ENCODE data around the gene TBC1D24.
"Not testable (repeated sequence)": the region's sequence is repeated elsewhere in the genome, so short reads cannot be mapped to it uniquely, and the experiment has no call there.

The TBC1D24 gene

DNA sequence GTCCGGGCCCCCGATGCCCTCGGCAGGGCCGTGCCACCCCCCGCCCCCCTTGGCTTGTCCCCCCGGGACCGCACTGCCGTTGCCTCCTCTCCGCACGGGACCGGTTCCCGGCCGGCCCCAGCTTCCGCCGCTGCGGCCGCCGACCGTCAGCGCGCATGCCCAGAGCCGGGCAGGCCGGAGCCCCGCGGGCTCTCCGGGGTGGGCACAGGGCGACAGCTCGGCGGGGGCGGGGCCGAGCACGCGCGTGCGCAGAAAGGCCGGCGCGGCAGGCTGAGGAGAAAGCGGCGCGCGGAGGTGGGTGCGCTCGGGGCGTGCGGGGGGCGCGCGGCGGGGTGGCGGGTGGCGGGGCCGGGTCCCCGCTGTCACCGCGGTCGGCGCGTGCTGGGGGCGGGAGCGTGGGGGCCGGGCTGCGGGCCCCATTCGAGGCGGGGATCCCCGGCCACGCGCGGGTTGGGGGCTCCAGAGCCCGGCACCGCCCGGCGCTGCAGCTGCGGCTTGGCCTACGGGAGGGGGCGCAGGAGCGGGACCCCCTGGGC, at the start of gene TBC1D24:
TSS of gene TBC1D24 (plus strand) at position 251 of the 536 bp plus-strand sequence. CDS start 21,022 bp downstream, outside the sequence.
- peak; percentile 84 to 88 for DNase-seq

DNA sequence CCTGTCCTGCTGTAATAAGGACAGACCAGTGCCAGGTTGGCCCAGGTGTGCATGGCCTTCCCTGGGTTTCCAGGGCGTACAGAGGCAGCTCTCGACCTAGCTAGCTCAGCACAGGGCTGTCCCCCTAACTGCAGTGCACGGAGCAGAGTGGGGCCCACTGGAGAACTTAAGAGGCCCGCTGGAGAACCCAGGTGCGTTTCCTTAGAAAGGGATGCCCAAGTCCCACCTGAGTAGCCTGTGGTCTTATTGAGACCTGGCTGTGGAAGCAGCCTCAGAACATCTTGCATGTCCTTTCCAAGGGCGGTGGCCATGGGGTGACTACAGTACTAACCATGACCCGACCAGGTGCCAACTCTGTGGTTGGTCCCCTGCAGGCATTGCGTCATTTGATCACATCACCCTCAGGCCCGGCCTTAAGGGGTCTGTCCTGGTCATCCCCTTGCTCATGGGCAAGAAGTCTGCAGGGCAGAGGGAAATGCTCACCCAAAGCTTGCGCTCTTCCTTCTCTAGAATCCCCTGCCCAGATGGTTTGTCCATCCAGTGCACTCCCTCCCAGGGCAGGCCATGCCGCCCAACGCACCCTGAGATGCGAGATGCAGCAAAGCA, 49.0 kb upstream of the TBC1D24 start:
- DNase-seq: no peak

DNA sequence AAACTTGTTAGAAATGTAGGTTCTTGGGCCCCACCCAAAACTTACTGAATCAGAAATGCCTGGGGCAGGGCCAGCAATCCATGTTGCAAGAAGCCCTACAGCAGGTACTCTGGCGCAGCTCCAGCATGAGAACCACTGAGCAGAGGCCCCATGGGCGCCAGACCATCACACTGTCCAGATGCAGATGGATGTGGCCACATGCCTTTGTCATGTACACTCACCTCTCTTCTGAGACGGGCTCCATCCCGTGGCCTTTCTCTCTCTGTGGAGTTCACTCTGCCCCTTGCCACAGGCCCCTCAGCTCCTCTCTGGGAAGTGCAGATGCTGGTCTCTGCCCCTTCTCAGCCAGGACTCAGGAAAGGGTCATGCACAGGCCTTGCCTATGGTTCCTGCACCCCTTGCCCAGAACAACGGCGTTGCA, 48.0 kb upstream of the TBC1D24 start:
- no peak for DNase-seq

DNA sequence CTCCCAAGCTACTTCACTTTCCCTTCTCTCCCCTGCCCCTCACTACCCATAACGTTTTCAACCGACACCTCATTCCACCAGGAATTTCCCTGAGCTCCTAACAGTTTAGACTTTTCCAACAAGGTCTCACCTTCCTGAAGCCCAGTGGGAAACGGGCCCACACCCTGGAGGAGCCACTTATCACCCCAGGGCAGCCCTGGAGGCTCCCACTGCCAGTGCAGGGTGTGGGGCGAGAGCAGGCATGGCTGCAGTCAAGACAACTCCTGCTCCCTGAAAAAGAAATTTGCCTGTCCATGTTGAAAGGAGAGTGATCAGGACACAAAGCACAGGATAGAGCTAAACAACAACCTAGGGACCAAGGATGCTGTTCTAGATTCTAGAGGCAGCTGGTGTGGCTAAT, 47.4 kb upstream of the TBC1D24 start:
- DNase-seq: no peak

DNA sequence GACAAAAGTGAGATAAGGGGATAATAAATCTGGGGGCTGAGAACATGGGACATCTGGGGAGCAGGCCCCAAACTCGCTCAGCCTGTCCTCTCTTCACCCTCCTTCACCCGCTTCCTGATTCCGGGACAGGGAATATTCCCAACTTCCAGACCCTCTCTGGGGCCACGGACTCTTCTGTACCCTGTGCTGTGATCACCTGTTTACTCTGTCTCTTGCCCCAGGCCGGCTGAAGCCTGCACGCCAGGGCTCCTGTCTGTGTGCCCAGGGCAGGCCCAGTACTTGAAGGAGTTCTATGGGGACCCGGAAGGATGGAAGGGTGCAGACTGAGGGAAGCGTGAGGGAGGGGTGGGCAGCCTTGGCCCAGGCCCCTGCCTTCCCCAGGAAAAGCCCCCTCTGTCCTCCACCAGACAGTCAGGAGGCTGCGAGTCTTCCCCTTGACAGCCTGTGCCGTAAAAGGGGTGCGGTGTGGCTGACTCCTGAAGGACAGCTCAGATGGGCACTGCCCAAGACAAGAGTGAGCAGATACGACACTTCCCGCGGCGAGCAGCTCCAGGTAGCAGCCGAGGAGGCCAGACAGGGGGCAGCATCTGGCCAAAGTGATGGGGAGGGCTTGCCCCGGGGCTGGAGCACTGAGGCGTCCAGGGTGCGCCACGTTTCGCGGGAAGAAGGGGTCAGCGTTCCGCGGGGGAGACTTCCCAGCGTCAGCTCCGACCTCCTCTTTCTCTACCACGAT, 46.7 kb upstream of the TBC1D24 start:
- DNase-seq: peak in 1 of 2 donors; percentile 25

DNA sequence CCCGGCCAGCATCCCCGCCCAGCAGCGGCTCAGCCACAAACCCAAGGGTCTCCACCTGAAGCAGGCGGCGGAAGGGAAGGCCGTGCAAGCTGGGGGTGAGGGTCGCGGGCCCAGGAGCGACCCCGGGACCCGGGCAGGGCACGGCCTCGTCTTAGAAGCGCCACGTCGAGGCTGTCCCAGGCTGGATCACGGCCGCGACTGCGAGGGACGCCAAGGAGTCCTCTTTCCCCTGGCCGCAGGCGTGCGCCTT, 46.2 kb upstream of the TBC1D24 start:
- DNase-seq: no peak

DNA sequence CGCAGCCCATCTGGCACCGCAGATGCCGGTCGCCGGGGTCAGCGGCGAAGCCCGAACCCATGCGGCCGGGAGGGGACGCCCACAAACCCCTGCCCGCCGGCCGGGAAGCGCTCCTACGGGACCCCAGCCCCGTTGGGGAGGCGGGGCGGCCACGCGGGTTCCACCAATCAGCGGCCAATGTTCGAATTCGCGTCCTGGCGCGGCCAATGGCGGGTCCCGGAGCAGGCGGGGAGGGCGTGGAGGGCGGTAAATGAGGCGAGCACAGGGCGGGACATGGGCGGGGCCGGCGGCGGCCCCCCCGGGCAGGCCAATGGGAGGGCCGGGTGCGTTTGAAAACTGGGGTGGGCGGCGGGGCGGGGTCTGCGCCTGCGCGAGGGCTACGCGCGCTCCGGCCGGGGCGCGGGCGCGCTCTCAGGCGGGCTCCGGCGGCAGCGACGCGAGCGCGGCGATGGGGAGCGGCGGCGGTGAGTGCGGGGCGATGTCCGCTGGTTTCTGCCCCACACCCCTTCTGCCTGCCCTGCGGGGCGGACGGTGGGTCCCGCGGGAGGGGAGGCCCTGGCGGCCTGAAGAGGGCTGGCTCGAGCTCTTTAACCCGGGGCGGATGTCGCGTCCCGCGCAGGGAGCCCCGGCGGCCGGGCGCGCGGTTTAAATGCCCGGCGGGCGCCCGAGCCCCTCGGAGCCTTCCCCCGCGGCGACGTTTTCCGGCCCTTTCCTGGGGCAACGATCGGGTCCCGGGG, 45.7 kb upstream of the TBC1D24 start, which contains the start of gene CCNF:
TSS of gene CCNF (plus strand) at position 414 of the 737 bp plus-strand sequence. CDS start at position 449, 35 bp downstream.
- DNase-seq: peak; percentile 98 to 99

DNA sequence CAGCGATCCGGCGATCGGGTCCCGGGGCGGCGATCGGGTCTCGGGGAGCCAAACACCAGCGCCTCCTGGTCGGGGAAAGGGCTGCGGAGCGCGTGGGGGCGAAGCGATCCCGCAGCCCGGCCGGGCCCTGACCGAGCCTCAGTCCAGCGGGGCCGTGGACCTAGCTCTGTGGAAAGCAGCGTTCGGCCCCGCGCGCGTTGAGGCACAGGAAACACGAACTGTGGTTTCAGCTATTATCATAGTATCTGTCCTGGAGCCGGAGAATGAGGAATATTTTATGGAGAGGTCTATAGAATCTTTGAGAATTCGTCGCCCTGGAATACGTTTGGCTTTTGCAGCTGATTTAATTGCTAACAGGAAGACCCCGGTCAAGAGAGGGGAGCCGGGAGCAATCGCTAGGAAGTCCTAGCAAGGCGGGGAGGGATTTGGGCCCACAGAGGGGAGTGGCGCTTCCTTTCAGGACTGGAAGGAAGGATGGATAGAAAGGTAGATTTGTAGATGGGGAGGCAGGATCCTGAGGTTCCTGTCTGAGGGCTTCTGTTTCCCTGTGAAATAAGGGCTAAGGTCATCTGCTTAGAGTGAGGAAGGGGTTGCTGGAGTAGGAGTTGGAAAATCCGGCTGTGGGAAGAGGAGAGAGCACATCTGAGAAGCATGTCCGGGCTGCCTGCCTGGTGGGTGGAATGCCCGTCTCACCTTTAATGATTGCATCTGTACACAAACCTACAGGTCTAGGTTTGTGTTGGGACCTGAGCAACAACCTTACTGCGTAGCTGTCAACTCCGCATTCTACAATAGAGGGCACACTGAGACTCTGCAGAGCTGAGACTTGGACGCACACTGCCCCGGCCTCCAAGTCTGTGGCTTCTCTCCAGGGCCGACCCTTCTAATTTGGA, 44.9 kb upstream of the TBC1D24 start:
- DNase-seq: no peak

DNA sequence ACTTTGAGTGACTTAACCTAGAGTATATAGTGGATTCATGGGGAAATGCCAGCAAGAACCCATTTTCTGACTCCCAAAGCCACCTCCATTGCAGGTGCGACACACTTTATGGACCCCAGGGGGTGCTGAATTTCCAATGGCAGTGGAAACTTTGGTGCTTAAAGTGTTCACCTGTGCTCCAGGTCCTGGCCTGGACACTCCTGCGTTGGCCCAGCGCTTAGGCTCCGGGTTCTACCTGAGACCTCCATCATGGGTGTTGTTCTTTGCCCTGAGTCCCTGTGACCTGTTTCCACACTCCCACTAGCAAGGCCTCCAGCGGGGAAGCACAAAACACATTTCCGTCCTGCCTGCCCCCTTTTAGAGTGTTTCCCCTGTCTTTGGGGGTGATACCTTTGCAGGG, 42.6 kb upstream of the TBC1D24 start:
- DNase-seq: no peak

DNA sequence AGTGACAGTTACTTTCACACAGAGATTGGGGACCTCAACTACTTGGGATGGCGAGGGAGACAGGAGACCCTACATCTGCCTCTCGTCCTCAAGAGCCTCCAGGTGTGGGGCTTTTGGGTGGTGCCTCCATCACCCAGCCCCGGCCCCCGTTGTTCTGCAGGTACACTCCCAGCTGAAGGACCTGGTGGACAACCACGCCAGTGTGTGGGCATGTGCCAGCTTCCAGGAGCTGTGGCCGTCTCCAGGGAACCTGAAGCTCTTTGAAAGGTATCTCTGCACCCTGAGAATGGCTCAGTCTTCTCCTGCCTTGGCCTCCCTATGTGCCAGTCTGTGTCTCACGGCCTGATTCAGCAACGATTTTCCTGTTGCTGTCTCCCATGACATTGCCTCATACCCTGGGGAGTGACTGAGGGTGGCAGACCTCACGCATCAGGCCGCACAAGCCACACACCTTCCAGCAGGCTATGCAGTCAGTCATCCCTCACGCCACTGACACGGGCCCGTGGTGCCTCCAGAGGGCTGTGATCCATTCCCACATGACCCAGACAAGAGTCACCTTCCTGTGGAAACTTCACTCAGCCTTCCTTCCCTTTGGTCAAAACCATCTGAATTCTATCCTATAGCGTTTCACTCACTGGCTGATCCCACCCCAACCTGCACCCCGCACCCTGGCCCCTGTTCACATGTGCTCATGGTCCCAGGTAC, 42.0 kb upstream of the TBC1D24 start:
- no peak for DNase-seq

DNA sequence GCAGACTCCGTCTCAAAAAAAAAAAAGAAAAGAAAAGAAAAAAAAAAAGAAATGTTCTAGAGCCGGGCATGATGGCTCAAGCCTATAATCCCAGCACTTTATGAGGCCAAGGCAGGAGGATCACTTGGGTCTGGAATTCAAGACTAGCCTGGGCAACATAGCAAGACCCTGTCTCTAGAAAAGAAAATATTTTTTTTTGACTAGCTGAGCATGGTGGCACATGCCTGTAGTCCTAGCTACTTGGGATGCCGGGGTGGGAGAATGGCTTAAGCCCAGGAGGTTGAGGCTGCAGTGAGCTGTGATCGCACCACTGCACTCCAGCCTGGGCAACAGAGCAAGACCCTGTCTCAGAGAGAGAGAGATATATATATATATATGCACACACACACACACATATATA, 39.7 kb upstream of the TBC1D24 start:
- DNase-seq: not testable (repeated sequence)

DNA sequence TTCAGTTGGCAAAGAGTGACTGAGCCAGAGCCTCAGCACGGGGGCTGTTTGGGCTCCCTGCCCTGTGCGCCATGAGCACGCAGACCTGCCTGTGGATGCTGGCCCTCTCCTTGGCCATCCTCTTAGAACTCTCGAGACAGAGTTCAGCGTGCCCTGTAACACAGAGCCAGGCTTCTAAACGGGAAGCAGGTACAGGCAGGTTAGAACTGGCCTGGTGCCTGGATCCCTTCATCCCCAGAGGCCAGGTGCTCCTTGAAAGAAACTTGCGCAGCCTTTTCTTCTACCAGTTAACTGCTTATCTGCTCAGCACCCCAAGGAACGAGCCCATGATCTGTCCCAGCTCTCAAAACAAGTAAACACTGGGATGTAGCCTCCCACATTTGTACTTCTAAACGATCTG, 38.8 kb upstream of the TBC1D24 start:
- DNase-seq: no peak

DNA sequence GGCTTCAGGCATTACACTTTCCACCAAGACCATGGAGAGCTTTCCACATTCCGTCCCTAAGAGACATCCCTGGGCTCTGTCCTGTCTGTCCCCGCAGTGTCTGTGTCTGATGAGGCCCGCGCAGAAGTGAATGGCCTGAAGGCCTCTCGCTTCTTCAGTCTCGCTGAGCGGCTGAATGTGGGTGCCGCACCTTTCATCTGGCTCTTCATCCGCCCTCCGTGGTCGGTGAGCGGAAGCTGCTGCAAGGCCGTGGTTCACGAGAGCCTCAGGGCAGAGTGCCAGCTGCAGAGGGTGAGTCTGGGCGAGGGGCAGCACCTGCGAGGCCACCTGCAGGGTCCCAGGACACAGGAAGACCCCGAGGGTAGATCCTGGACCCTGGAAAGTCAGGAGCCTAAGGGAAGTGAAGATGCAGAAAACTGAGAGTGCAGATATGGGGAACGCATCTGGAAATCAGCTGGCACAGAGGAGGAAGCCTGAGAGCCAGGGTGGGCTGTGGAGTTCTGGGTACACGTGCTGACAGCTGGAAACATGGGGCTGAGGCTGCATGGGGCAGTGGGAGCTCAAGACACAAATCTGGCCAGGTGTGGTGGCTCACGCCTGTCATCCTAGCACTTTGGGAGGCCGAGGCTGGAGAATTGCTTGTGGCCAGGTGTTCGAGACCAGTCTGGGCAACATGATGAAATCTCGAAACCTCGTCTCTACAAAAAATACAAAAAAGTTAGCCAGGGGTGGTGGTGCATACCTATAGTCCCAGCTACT, 37.7 kb upstream of the TBC1D24 start:
- DNase-seq: no peak

DNA sequence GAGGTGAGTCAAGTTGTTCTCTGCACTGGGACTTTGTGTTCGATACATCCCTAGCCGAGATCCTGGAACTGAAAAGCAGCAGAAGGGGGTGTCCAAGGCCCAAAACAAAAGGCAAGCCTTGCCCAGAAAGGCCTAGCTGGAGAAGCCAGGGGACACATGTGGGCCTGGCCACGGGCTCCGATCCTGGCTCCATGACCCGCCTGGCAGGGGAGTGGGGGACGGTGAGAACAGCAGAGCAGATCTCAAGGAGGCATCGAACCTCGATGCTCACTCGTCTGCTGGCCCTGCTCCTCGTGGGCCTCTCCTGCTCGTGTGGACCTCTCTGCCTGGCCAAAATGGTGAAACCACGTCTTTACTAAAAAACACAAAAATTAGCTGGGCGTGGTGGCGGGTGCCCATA, 36.8 kb upstream of the TBC1D24 start:
- DNase-seq: no peak

DNA sequence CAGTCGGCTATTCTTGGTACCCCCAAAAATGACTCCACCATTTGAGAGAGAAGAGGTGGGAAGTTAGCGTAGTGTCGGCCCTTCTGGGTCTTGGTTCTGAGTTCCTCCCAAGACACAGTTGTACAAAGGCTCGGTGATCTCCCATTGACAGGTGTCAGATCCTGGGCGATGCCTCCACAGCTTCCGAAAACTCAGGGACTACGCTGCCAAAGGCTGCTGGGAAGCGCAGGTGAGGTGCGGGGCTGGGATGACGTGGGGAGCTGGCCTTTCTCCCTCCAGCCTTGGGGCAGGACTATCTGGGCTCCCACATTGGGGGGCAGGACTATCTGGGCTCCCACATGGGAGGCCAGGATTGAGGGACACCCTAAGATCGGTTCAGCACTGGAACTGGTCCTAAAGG, 35.3 kb upstream of the TBC1D24 start:
- no peak for DNase-seq

DNA sequence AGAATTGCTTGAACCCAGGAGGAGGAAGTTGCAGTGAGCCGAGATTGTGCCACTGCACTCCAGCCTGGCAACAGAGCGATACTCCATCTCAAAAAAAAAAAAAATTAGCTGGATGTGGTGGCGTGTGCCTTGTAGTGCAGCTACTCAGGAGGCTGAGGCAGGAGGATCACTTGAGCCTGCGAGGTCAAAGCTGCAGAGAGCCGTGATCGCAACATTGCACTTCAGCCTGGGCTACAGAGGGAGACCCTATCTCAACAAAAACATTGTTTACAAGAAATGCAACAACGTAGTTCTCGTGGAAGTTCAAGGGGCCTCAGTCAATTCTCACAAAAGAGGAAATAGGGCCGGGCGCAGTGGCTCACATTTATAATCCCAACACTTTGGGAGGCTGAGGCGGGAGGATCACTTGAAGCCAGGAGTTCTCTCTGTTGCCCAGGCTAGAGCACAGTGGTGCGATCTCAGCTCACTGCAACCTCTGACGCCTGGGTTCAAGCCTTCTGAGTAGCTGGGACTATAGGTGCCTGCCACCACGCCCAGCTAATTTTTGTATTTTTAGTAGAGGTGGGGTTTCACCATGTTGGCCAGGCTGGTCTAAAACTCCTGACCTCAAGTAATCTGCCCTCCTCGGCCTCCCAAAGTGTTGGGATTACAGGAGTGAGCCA, 33.7 kb upstream of the TBC1D24 start:
- not testable (repeated sequence) for DNase-seq

DNA sequence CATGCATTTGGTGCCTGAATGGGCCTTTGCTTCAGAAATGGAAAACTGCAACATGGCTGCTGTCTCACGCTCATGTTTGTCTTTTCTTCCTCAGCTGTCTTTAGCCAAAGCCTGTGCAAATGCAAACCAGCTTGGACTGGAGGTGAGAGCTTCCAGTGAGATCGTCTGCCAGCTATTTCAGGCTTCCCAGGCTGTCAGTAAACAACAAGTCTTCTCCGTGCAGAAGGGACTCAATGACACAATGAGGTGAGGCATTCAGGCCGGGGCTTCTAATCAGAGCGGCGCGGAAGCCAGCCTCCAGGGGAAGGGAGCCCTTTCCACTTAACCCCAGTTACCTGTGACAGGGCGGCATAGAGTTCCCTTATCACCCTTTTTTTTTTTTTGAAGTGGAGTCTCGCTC, 31.4 kb upstream of the TBC1D24 start:
- no peak for DNase-seq

DNA sequence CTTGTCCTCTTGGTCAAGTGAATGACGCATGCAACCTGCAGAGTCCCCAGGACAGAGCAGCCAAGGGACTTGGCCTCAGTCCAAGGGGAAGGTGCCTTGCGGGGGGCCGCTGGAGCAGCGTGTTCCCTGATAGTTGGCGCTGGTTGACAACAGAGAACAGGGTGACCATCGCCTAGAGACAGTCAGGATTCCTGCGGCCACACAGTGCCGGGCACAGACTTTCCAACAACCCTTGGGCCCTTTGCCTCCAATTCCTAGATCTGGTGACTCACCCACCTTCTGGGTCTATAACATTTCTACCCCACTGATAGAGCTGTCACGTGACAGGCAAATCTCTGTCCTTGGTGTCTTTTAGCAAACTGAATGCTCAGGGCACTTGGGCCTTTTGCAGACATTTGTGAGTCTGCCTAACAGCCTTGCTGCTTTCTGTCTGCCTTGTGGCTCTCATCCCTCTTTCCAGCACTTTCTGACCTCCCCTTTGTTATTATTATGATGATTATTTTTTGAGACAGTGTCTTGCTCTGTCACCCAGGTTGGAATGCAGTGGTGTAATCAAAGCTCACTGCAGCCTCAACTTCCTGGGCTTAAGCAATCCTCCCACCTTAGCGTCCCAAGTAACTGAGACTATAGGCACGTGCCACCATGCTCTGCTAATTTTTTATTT, 26.9 kb upstream of the TBC1D24 start:
- DNase-seq: no peak

DNA sequence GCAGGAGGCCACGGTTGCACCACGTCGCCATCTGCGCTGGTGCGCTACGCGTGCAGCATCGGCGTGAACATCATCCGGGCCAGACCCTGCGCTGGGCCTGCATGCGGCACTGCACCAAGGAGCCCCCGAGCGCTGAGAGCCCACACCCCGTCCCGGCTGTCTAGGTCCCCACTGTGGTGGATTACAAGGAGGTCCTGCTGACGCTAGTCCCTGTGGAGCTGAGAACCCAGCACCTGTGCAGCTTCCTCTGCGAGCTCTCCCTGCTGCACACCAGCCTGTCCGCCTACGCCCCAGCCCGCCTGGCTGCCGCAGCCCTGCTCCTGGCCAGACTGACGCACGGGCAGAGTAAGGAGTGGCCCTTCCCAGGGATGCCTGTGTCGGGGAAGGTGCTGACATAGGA, 25.8 kb upstream of the TBC1D24 start:
- DNase-seq: no peak

DNA sequence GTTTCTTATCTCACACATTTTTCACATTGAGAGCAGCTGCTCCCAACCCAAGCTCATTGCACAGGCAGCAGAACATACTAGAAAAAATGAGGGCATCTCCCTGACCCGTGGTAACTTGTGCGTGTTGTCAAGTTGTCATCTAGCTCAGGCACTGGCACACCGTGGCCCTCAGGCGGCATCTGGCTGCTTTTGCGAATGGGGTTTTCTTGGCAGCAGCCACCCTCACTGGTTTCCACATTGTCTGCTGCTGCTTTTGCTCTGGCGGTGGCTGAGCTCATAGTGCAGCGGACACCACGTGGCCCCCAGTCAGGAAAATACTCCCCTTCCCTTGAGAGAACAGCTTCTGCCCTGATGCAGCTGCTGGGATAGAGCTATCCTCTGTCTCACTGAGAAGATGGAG, 24.4 kb upstream of the TBC1D24 start:
- DNase-seq: no peak

All from stimulated activated CD4-positive, alpha-beta T cell treated with anti-CD3 and anti-CD28 coated beads, Interleukin-2, amount 100 ng/mL, for 24 hours (primary cell).